ENCODE measurements around the gene MITF.

The MITF gene

DNA sequence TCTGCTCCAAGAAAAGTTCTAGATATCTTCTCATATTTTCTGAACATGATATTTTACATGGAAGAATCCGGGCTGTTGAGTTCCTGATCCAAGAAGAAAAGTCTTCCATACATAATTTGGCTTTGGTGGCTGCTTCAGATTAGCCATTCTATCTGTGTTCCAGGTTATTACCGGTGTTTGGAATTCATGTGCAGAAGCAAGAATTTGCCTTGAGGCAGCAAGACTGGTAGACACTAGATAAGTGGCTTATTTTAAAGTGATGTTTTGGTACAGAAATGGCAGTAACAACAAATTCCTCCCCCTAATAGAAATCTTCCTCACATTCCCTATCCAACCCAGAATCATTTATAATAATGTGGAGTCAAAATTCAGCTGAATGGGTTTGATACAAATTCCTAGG lies 29.2 kb downstream of the MITF start:
- TF ChIP-seq, protein P1, sequence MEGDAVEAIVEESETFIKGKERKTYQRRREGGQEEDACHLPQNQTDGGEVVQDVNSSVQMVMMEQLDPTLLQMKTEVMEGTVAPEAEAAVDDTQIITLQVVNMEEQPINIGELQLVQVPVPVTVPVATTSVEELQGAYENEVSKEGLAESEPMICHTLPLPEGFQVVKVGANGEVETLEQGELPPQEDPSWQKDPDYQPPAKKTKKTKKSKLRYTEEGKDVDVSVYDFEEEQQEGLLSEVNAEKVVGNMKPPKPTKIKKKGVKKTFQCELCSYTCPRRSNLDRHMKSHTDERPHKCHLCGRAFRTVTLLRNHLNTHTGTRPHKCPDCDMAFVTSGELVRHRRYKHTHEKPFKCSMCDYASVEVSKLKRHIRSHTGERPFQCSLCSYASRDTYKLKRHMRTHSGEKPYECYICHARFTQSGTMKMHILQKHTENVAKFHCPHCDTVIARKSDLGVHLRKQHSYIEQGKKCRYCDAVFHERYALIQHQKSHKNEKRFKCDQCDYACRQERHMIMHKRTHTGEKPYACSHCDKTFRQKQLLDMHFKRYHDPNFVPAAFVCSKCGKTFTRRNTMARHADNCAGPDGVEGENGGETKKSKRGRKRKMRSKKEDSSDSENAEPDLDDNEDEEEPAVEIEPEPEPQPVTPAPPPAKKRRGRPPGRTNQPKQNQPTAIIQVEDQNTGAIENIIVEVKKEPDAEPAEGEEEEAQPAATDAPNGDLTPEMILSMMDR (IDR thresholded peaks at IDR 0.05; ENCODE audit: control insufficient read depth, insufficient read depth, low read depth, low read length, missing control alignments): no peak
- no peak for DNase-seq (ENCODE audit: low read depth)
- H3K4me3 ChIP-seq (ENCODE audit: control insufficient read depth, low read depth, low read length): no peak overlapping the region

DNA sequence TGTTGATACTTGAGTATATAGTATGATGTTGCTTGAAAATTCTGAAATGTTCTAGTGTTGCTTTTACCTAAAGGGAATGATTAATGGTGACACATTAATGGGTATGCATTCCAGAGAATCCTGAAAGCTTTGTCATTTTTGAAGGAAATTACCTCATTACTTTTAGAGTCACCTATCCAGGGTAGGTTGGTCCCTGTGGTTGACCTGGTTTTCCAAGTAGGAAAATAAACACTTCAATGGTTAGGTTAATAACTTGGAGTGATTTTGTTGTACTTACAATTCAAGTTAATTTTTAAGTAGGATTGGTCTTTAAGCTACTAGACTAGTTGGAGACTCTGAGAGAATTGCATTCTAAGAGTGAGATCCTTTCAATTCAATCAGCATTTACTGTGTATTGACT lies 31.0 kb downstream of the MITF start:
- H3K4me3 ChIP-seq (ENCODE audit: control insufficient read depth, low read depth, low read length): no peak overlapping the region
- DNase-seq (ENCODE audit: low read depth): no peak

DNA sequence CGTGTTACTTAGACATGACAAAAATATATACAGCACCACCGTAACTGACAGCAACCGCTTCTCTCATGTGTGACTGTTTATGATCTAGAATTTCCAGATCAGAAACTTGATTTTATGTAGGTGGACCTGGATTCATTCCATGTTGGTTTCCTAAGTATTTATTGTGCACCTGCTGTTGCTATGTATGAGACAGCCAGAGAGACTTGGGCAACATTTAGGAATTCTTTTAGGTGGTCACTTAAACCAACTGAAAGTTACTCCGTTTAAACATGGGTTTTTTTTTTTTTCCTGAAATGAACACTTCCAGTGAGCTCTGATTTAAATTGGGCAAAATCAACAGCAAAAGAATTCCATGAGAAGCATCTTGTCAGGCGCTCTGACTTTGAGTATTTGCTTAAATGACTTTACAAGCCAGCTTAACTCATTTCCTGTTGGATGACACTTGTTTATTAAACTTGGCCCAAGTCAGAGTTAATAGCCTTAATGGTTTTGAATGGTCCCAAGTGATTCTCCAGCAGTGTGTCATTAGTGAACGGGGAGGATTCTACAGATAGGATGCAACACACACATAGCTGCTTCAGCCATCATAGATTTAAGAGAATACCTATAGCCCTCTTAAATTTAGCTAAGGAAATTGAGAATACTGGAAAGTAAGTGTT lies 31.8 kb downstream of the MITF start:
- H3K4me3 ChIP-seq (ENCODE audit: control insufficient read depth, low read depth, low read length): no peak overlapping the region
- no peak for DNase-seq (ENCODE audit: low read depth)
- TF ChIP-seq, protein P1 (IDR thresholded peaks at IDR 0.05; ENCODE audit: control insufficient read depth, insufficient read depth, low read depth, low read length, missing control alignments): no peak

More for the DNA sequence above, 31.0 kb downstream of the MITF start:
- TF ChIP-seq, protein P1 (IDR thresholded peaks at IDR 0.05; ENCODE audit: control insufficient read depth, insufficient read depth, low read depth, low read length, missing control alignments): no peak

DNA sequence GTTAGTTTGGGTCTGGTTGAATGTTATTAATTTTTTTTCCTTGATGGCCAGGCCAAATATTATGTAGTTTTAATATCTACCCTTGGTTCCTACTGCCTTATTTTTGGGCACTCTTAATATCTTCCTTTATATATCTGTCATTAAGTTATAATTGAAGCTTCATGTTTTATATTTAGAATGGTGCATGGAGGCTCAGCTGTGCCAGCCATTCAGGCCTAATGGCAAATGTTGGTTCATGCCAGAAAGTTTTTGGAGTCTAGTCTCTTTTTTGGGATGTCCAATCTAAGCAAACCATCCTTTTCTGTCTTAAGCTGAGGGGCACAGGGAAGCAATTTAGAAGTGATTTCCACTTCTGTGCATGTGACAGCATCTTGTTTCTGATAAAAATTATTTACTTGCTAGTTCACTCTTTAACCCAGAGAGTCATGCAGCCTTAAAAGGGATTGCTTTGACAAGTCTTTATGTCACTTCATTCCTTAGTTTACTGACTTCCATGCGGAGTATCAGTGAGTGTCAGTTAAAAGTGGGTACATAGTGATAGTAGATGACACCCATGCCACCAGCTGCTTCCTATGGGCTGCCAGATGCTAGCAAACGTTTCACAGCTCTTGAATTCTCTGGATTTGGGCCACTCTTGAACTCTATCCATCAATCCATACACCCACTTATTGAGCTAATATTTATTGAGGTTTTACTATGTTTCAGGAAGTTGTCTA lies 33.0 kb downstream of the MITF start:
- no peak for DNase-seq (ENCODE audit: low read depth)

DNA sequence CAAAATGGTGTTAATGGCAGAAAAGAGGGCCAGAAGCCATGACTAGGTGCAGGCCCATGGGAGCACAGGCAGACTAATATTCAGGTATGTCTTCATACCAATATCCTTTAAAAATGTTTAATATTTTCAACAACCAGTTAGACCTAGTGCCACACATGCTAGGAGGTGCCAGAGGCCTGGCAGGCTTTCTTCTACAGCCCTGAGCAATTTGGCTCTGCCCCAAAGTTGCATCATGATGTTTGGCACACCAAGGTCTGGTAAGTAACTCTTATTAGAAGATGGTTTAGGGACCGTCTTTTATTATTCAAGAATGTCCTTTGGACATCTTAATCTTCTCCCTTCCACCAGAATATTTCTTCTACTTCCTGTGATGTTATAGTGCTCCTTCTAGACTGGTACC lies 34.8 kb downstream of the MITF start:
- H3K4me3 ChIP-seq (ENCODE audit: control insufficient read depth, low read depth, low read length): no peak overlapping the region
- DNase-seq (ENCODE audit: low read depth): no peak
- TF ChIP-seq, protein P1 (IDR thresholded peaks at IDR 0.05; ENCODE audit: control insufficient read depth, insufficient read depth, low read depth, low read length, missing control alignments): no peak

More for the DNA sequence above, 33.0 kb downstream of the MITF start:
- no peak overlapping the region for H3K4me3 ChIP-seq (ENCODE audit: control insufficient read depth, low read depth, low read length)
- TF ChIP-seq, protein P1 (IDR thresholded peaks at IDR 0.05; ENCODE audit: control insufficient read depth, insufficient read depth, low read depth, low read length, missing control alignments): no peak

DNA sequence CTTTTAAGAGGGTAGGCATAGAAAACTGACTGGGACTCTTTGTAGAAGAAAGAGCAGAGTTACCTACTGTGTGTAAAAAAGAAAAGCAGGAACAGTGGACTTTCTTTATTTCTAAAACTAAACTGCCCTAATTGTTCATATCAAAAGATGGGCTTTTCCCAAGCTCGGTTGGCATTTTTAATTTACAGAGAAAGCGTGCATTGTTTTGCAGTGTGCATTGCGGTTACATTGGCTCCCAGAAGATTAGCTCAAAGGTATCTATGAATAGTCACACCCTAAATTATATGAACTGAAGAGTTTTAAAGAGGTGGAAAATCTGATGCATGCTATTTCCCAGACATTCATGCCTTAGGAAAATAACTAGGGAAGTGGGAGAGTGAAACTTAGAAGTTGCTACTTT lies 36.5 kb downstream of the MITF start:
- H3K4me3 ChIP-seq (ENCODE audit: control insufficient read depth, low read depth, low read length): no peak overlapping the region
- DNase-seq (ENCODE audit: low read depth): no peak
- TF ChIP-seq, protein P1 (IDR thresholded peaks at IDR 0.05; ENCODE audit: control insufficient read depth, insufficient read depth, low read depth, low read length, missing control alignments): no peak
